Sciatic nerve (tissue), 2 donors: ENCODE results near the gene CREB3L1. TPM values are rescaled to one million over a fixed set of nuclear protein-coding genes. Genes with fewer than 3 reads are reported as not detected.

Experiments
- ATAC-seq: fragments of 200-7000 bp; cut with Tn5 transposase; one replicate; pipeline ENCODE4 v1.9.1; 2020; ENCODE audit warnings: mild to moderate bottlenecking, moderate library complexity
- DNase-seq: peaks from one replicate; pipeline ENCODE4 v3.0.0-alpha.2; 2020; ENCODE audit warnings: low spot score
- intact Hi-C: fragments of 100-400 bp; cut with DNase I; formaldehyde crosslinking; loops from one replicate; pipeline ENCODE4 v1.14.2; 2022
- total RNA-seq: library from RNA; stranded (reverse); fragmentation: NEBNext Ultra II Directional; extraction: Animal tissue kit (Norgen Biotek cat#: 25700); gene quantifications from one replicate; pipeline ENCODE4 v1.2.1, GENCODE V29; 2021
- donor health status: DM: no; HTN: no; CAD: no.
- donor health status: DM: no; HTN: no; CAD: no.

Gene CREB3L1
- total RNA-seq, 1 donor from 2014 or later = 20.8 TPM

DNA sequence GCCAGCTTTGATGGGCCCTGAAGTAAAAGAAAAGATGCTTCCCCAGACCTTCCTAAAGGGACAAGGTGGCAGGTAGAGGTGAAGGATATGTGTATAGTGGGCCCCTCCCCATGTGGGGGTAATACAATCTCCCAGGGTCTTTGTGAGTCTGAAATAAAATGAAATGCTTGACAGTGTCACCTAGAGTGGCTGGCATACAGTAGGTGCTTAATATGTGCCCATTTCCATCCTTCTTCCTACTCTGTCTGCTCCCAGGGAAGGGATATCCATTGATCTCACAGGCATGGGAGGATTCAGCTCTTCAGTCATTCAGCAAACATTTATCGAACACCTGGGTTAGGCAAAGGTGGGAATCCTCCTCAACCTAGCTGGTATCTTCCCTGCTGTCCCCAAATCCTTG is 6.1 kb upstream of the CREB3L1 start:
- DNase-seq (no peak), ATAC-seq (no peak)
- intact Hi-C loops = no loop called here

DNA sequence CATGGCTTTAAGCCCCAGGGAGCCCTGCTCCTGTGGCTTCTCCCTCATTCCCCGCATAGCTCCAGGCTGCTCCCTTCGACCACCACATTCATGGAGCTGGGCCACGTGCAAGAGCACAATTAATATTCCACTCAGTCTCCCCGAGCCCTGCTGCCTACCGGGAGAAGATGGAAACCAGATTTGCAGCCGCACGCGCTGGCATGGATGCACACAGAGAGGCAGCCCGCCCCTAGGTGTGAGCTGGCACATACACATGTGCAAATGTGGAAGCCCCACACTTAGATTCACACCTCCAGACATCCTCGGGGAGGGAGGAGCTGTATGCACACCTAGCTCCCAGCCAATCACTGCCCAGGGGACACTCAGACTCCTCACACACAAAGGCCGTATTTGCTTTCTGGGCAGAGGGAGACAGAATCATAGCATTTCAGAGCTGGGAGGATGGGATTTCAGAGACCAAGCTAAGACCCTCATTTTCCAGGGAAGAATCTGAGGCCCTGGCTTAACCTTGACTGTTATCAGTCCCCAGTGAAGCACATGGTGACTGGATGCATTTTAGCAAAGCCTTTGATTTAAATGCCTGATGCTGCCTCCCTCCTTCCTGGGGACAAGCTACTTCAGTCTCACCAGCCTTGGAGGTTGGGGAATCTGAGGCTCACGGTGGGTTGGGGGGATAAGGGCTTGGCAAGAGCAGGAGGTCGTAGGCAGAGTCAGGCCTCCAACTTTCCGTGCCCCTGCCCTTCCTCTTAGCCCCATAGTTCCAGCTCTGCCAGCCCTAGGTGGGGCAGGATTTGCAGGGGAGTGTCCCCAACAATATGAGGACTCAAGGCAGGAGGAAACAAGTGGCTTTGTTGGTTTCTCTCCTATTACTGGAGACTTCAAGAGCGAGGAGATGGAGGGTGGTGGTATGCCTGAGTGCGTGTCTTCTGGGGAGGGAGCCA is 5.3 kb upstream of the CREB3L1 start:
- DNase-seq (no peak), ATAC-seq (peak; percentile 1)
- intact Hi-C loops = no loop called here

DNA sequence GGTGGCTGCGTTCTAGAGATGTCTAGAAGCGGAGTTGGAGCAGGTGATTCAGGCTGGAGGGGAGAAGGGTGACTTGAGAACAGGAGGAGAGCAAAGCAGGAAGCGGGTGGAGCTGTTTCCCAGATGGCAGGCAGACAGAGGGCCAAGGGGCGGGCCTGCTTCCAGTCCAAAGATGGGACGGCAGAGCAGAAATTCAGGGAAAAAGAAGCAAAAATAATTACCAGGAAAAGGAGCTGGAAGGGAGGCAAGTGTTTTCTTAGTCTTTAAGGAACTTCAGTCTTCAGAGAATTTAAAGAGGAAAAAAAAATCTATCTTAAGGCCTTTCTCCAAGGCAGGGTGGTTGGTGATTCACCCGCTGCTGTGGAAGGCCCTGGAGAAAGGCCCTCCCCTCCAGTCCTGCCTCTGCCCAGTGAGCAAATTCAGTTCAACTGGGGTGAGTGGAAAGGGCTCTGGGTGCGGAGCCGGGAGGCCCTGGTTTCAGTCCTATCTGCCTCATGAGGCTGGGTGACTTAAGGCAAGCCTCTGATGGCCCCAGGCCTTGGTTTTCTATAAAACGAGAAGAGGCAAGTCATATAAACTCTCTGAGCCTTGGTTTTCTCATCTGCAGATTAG is 4.5 kb upstream of the CREB3L1 start:
- ATAC-seq = peak; percentile 89
- peak; percentile 83 for DNase-seq
- intact Hi-C loops = no loop called here

DNA sequence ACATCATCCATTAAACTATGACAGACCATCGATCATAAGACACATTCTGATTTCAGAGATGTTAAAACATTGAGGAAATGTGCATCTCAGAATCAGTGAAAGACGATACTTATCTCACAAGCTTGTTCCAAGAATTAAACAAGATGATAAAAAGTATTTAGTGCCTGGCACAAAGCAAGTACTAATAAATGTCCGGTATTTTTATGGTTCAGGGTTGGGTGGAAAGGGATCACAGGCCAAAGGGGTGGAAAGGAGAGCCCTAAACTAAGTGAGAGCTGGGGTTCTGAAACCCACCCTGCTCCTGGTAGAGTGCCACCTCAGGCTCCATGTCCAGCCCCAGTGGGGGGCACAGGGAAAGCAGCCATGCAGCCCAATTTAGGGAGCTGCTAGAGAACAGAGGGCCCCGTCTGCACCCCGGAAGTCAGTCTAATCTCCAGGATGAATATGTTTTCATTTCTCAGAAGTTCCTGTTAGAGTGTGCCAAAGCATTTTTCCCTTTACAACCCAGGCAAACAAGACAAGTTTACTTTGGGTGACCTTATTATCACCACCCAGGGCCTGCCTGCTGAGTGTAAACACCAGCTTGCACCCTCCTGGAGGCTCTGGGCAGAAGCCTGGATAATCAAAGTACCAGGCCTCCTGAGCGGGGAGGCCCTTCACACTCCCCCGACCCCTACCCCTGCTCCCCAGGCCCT is 3.8 kb upstream of the CREB3L1 start:
- ATAC-seq = peak; percentile 37
- DNase-seq = no peak
- intact Hi-C loops = no loop called here

DNA sequence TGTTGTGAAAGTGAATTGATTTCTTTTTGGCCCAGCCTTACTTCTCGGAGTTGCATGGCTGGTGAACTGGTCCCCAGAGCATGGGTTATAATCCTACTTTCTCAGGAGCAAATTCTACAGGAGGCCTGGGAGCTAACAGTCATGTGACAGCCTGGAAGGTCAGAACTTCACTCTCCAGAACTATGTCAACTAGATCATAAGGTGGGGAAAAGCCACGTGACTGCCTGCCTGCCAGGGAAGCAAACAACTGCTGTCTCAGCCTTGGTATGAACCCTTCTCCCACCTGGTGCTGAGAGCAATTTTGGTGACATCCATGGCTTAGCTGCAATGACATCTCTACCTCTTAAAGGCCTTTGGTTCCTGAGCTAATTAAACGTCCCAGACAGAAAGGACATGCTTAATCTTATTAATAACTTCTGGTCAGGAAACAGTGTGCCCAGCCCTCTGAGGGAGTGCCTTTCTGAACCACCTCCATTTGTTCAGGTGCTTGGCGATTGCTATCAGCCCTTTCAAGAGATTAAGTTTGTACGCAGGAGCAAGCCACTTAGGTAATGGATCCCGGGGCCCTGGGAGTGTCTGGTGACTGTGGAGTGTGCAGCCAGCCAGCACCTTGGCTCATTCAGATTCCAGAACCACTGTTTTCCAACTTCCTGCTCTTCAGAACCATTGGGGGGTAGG is 1.4 kb upstream of the CREB3L1 start:
- DNase-seq (no peak), ATAC-seq (no peak)

DNA sequence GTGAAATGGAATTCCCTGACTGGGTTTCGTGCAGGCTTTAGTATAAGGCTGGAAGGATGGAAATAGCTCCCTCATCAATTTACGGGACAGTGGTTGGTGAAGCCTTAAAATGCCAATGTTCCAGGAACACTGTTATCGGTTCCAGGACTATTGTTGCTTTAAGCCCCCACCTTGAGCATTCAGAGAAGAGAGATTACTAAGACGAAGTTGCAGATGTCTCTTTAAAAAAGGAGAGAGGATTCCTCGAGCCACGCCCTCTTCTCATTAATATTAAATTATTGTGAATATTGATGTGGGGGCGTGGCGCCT is 195 bp upstream of the CREB3L1 start:
- intact Hi-C loops = no loop called here
- DNase-seq (no peak), ATAC-seq (peak; percentile 19)

More for the DNA sequence above, 1.4 kb upstream of the CREB3L1 start:
- intact Hi-C loops = no loop called here

DNA sequence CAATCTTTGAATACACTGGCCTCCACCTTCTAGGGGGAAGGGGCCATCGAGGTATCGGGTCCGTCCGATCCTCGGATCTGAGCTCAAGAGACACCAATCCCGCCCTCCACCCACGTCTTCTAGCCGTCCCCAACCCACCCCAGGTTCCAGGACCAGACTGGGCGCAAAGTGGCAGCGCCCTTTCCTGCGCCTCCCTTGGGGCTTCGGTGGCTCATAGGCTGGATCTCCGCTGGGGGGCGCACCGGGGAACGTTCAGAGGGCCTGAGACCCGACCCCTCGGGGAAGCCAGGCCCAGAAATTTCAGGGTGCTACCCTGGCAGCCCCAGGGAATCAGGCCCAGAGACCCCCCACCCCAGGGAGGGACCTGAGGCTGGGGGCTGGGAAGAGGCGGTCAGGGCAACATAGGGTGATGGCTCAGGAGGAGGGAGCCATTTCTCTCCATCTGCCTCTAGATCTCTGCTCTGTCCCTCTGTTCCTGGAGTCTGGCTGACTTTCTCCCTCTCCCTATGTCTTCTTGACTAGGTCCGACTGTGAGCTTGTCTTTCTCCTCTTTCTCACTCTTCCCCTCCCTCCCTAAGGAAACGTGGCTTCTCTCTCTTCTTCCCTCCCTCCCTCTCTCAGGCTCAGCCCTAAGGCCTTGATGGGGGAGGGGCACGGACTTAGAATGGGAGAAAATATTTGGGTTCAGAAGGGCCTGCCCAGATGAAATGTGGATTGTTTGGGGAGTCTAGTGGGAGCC is 1.1 kb downstream of the CREB3L1 start:
- intact Hi-C loops = no loop called here
- peak; percentile 79 for DNase-seq
- ATAC-seq = peak; percentile 32

DNA sequence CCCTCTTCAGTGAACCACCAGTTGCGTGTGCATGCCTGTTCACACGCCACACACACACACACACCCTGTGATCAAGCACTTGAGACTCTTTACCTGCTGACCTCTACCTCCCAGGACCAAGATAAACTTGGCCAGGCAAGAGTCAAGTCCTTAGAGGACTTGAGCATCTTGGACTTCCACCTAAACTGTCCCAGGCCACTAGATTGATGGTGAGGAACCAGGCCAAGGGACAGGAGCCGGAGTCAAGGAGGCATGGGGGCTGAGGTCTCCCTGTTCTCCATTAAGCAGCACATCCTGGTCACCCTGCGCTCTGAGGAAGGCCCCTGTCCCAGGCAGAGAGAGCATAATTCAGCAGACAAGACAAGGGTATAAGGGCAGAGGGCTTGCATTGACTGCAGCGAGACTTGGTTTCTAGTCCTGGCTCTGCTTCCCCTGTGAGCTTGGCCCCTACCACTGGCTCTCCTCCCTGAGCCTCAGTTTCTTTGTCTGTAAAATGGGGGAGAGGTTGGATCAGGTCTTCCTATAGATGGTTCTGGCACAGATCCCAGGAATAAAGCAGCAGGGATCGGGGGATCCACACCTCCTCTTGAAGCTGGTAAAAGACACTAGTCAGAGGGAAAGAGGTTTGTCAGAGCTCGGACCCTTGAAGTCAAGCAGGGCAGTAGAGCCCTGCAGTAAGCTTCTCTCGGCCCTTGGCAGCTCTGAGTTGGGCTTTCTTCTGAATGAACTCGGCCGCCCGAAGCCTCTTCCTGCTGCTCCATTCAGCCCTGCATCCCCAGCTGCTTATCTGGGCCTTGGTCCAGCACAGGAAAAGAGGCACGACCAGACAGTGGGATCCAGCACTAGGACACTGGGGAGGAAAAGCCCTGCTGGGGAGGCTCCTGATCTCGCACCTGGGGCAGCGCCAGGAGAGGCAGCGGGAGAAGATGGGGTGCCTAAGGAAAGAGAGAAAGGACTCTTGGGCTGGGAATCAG is 2.0 kb downstream of the CREB3L1 start:
- peak; percentile 72 for ATAC-seq
- DNase-seq = no peak
- intact Hi-C loops = no loop called here

DNA sequence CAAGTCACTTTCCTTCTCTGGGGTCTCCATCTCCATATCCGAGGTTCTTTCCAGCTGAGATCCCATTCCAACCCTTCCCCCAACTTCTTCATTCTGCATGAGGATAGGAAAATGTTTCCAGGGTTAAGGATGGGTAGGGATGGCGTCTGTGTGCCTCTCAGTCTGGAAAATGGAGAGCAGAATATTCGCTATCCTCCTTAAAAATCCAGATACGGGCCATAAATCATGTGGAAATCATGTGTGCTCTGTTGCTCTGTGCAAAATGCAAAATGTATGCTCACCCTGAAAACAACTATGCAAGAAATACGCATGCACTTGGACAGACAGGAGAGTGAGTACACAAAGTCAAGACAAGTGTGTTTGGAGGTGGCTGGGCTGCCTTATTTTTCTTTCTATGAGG is 3.2 kb downstream of the CREB3L1 start:
- DNase-seq = no peak
- no peak for ATAC-seq
- intact Hi-C loops = no loop called here

DNA sequence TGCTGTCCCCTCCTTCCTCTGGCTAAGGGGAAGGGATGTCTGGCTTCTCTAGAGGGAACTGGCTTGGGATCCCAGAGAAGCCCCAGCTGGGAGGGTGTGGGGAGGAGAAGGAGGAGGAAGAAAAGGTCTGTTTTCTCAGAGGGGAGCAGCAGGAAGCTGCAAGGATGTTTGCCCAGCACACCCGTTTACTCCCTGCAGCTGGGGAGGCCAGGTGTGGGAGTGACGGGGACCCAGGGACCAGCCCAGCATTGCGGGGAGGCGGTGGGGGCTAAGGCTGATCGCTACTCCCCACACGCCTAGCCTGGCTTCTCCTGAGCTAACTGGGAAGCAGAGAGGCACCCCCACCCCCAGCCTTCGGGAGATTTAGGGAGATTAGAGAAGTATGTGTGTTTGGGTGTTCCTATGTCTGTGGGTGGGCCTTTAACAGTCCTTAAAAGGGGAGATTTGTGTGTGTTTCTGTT is 3.9 kb downstream of the CREB3L1 start:
- DNase-seq (no peak), ATAC-seq (peak; percentile 1)
- intact Hi-C loops = no loop called here

DNA sequence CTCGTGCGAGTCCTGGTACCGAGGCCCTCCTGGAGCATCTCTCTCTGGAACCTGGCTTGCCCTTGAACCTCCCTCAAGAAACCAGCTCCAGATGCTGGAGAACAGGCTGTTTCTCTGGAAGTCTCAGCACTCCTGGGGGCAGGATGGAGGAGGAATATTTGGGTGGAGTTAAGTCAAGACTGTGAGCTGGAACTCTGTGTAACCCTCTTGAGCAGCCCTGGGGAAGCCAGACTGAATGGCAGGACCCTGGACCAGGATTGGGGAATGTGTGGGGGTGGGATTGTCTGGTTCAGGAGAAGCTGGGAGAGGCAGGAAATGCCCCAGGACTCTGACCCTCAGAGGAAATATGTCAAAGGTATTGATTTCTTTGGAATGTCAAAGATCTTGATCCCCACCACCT is 7.7 kb downstream of the CREB3L1 start:
- intact Hi-C loops = no loop called here
- ATAC-seq = peak; percentile 41
- no peak for DNase-seq

DNA sequence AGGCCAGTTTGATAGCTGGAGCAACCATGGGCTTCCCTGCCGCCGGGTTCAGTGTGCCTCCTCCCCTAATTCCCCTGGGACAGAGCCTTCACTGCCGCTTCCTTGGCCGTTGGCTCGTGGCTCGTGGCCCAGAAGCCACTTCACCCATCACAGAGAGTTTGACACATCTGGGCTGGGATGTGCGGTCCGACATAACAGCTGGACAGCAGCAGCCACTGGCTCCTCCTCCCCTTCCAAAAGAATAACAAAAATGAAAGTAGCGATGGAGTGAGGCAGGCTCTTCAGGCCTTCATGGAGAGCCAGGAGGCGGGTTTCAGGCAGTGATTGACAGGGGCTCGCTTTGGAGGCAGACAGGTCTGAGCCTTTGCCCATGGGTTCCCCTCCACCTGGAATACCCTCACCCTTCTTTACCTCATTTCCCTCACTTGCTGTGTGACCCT is 8.2 kb downstream of the CREB3L1 start:
- DNase-seq (no peak), ATAC-seq (peak; percentile 38)
- intact Hi-C loops = no loop called here

DNA sequence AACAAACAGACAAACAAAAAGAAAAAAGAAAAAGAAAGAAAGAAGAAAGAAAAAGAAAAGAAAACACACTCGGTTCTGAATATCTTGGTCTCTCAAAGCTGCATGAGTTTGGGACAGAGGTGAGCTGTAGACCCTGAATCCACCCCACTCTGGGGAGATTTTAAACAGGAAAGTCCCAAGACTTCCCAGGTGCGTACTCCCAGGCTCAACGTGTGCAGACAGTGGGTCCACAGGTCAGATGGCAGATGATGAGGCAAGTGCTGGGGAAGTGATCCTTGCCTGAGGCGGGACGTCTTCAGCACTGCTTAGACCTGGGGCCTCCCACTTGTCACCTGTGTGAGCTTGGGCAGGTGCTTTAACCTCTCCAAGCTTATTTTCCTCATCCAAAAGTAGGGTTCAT is 9.3 kb downstream of the CREB3L1 start:
- no peak for DNase-seq
- intact Hi-C loops = no loop called here
- ATAC-seq = no peak

DNA sequence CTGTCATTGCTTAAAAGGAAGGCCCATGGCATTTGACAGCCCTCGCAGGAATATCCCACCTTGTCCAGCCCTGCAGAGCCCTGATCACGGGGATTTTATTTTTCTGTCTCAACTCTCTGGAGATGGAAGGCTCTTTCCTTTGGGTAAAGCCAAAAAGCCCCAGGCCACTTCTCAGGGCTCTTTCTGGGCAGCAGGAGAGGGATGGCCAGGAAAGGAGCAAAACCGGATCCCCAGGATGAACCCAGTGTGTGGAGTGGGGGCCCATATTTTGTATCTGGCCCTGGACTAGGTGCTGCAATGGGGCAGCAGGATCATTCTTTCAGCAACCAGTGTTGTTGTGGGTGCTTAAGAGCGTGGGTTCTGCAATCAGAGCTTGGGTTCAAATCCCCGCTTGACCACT is 11.0 kb downstream of the CREB3L1 start:
- ATAC-seq = no peak
- no peak for DNase-seq
- intact Hi-C loops = no loop called here

DNA sequence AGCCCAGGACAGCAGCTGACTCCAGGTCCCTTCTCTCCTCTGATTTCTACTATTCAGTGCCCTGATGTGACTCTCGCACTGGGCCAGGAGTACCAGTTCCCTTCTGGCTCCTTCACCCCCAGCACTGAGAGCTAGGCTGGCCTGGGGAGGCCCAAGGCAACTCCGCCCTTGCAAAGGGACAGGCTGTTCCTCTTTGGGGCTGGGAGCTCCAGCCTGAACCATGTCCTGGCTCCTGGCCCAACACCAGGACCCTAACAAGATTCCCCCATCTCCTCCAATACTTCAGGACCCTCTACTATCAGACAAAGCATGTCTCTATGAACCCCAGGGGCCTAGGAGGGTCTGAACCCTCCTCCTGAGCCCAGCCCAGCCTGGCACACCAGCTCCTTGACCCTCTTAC is 12.5 kb downstream of the CREB3L1 start:
- ATAC-seq = peak; percentile 15
- DNase-seq = no peak
- intact Hi-C loops = no loop called here

DNA sequence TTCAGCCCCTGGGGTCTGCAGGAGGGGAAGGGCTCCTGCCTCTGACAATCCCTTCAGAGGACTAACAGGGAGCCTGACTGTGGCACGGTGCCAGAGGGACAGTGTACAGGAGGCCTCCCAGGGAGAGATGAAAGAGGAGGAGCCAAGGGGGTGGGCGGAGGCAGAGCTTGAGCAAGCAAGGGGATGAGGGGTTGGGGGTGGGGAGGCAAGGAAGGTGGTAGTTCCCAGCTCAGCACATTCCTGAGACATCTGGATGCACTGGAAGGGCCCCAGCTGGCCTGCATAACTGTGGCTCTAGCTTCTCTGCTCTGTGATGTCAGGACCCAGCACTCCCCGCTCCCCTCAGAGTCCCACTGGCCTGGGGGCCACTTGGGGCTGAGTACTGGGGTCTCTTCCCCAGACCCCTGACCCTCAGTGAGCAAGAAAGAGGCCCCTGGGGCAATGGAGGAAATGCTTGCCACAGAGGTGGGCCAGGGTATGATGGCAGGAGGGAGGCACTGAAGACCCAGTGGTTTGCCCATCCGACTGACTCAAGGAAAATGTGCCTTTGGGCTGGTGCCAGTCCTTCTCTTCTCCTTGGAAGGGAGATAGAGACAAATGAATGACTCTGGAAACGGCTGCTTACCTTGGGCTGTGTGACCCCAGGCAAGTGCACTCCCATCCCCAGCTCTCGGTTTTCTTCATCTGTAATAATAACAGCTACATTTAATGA is 13.3 kb downstream of the CREB3L1 start:
- intact Hi-C loops = no loop called here
- ATAC-seq (peak; percentile 90), DNase-seq (peak; percentile 93)
